IPS DF 6.9 (cell line): ENCODE measurements around the gene IGFALS.

Experiments
- DNase-seq: peaks from one replicate; pipeline ENCODE4 v3.0.0-alpha.2; 2013; ENCODE audit warnings: low read depth, low spot score
- H3K27ac ChIP-seq: one replicate; pipeline ENCODE4 v1.5.1; 2013; ENCODE audit warnings: low read length, control low read depth
- H3K27me3 ChIP-seq: 2 replicates; pipeline ENCODE4 v1.6.1; 2013; ENCODE audit warnings: mild to moderate bottlenecking, low read length; ENCODE audit not compliant: control insufficient read depth, insufficient read depth
- H3K36me3 ChIP-seq: 2 replicates; pipeline ENCODE4 v1.6.1; 2013; ENCODE audit warnings: low read length; ENCODE audit not compliant: control insufficient read depth, insufficient read depth
- H3K4me1 ChIP-seq: 2 replicates; pipeline ENCODE4 v1.6.1; 2013; ENCODE audit warnings: low read length; ENCODE audit not compliant: control insufficient read depth, insufficient read depth
- H3K4me3 ChIP-seq: 2 replicates; pipeline ENCODE4 v1.5.1; 2013; ENCODE audit warnings: mild to moderate bottlenecking, low read length
- H3K9me3 ChIP-seq: 2 replicates; pipeline ENCODE4 v1.6.1; 2013; ENCODE audit warnings: low read length, inconsistent platforms; ENCODE audit not compliant: control insufficient read depth, insufficient read depth
- WGBS: extraction: QIAGEN DNeasy Blood & Tissue Kit; methylation state at CpG from one replicate; pipeline ENCODE4 v1.1.7; 2013; ENCODE audit warnings: mixed read lengths, missing lambda C conversion rate; ENCODE audit not compliant: insufficient read length, insufficient coverage; 5-methylcytosine and 5-hydroxymethylcytosine counted together

IGFALS gene

DNA sequence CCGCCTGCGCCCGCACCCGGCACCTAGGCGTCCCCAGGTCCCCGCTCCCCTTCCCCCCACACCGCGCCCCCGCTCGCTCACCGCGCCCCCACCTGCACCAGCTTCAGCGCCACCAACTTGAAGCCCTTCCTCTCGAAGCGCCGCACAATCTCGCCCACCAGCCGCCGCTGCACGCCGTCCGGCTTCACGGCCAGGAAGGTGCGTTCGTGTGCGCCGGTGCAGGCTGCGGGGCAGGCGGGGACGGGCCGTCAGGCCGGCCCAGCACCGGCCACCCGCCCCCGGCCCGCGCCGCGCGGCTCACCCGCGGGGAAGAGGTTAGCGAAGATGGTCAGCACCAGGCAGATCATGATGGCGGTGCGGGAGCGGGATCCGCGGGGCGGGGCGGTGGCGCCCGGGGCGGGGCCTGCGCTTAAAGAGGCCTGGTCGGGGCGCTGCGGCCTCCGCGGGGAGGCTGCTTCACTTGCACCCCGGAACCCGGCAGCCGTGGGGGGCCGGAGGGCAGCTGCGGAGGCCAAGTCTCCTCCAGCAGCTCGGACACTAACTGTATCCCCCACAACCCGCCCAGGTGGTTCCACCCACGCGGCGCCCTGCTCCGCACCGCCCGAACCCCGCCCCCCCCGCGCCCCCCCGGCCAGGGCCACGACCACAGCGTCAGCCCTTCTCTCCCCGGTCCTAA lies 22.2 kb downstream of the IGFALS start, which contains the start of gene NME3:
Gene NME3 (minus strand): TSS at position 356 of the 676 bp plus-strand sequence. CDS start 9 bp downstream, at position 347.
- Histone ChIP-seq H3K9me3 (no peaks in the 10 kb centered on the region), H3K4me3 (peak within 1 kb of the TSS; percentile 71), H3K4me1 (peaks cover 2% of the 10 kb centered on the region), H3K27me3 (no peaks in the 10 kb centered on the region), H3K36me3 (peaks cover 27% of the 10 kb centered on the region), H3K27ac (no peak within 1 kb of the TSS)
- DNase-seq: no peak
- no CpG with 5 or more reads among the region's 79 CpGs for WGBS

DNA sequence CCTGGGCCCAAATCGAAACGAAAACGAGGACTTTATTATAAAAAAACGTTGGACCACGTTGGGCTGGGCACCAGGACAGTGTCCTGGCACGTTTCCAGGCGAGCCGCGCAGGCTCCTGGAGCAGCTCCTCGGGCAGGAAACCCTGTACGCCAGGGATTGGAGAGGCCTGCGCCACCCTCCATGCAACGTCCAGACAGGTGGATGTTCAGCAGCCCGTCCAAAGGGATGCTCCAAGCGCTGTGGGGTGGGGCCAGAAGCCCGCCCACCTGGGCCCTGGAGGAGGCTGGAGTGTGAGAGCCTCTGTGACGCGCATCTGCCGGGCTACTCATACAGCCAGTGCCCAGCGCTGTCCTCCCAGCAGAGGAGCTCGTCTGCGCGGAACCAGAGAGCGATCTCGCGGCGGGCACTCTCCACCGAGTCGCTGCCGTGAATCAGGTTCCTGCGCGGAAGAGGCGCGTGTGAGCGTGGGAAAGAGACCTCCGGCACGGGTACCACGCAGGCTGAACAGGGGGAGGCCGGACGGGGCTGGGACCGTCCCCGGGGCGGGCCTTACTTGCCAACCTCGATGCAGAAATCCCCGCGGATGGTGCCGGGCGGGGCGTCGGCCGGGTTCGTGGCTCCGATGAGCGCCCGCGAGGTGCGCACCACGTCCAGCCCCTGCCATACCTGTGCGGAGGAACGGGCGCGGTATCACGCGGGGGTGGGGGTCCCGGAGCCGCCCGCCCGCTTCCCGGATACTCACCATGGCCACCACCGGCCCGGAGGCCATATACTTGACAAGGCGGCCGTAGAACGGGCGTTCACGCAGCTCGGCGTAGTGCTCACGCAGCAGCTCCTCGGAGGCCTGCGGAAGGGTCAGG lies 22.9 kb downstream of the IGFALS start:
- Histone ChIP-seq H3K27me3 (no peaks in the 10 kb centered on the region), H3K4me3 (peak overlapping the region; percentile 71), H3K4me1 (peaks cover 2% of the 10 kb centered on the region), H3K27ac (no peak overlapping the region), H3K36me3 (peaks cover 27% of the 10 kb centered on the region), H3K9me3 (no peaks in the 10 kb centered on the region)
- DNase-seq: no peak
- no CpG with 5 or more reads among the region's 81 CpGs for WGBS

DNA sequence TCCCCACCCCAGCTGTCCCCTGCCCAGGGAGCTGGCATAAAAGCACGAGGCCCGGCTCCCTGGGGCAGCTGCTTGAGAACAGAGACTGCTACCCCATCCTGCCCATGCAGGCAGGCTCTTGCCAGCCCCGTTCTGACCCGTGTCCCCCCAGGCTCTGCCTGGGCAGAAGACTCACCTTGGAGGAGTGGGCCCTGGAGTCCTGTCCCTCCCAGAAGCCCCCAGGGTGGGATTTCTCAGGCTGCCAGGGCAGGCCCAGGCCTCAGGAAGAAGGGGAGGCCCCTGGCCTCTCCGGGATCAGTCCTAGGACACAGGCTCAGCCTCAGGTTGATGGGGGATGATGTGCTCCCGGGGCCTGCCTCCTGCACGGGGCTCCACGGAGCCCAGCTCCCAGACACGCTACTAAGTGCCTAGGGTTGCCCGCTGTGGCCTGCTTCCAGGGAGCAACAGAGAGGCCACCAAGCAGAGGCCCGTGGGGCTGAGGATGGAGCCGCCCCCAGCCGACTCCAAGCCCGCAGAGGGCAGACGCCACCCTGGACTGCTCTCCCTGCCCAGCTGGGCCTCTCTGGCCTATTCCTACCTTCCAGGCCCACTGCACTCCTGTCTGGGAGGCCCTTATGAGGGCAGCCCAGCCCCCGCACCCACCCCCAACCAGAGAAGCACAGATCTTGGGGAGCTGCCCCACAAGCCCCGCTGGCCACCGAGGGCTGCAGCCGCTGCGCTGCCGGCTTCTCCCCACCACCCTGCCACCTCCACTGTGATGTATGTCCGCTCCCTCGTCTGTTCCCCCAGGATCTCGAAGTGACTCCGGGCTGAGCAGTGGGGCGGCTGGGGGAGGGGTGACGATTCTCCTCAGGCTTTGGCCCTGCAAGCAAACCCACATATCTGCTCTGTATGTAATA lies 23.9 kb downstream of the IGFALS start:
- Histone ChIP-seq H3K27me3 (no peaks in the 10 kb centered on the region), H3K9me3 (no peaks in the 10 kb centered on the region), H3K36me3 (peaks cover 24% of the 10 kb centered on the region), H3K4me1 (peaks cover 2% of the 10 kb centered on the region), H3K4me3 (no peak overlapping the region), H3K27ac (no peak overlapping the region)
- DNase-seq: no peak
- WGBS: no CpG with 5 or more reads among the region's 27 CpGs

DNA sequence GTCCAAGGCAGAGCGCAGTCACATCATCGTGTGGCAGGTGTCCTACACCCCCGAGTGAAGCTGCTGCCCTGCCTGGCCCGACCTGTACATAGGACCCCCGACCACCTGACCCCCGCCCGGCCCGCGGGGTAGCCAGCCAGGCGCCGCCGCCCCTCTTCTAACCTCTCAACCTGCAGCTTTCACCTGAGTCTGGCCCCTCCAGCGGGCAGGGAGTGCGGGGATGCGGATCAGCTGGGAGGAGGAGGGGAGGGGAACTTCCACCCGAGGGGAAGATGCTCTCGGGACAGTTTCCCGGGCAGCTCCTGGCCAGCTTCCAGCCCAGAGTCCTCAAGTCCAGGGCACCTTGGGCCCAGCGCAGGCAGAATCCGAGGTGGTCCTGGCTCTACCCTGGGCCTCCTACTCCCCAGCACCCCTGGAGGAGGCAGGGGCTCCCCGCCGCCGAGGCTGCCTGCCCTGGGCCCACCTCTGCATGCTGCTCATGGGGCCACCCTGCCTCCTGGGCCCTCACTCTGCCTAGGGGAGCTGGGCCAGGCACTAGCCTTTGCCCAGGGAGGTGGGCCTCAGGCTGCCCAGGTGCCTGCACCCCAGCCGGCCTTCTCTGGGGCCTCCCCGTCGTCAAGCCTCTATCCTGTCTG lies 24.6 kb downstream of the IGFALS start:
- Histone ChIP-seq H3K27ac (no peak overlapping the region), H3K4me1 (peaks cover 3% of the 10 kb centered on the region; the same call in 1 of the 2 replicates), H3K4me3 (no peak overlapping the region), H3K36me3 (peaks cover 24% of the 10 kb centered on the region), H3K9me3 (no peaks in the 10 kb centered on the region), H3K27me3 (no peaks in the 10 kb centered on the region)
- no peak for DNase-seq
- WGBS: no CpG with 5 or more reads among the region's 26 CpGs

DNA sequence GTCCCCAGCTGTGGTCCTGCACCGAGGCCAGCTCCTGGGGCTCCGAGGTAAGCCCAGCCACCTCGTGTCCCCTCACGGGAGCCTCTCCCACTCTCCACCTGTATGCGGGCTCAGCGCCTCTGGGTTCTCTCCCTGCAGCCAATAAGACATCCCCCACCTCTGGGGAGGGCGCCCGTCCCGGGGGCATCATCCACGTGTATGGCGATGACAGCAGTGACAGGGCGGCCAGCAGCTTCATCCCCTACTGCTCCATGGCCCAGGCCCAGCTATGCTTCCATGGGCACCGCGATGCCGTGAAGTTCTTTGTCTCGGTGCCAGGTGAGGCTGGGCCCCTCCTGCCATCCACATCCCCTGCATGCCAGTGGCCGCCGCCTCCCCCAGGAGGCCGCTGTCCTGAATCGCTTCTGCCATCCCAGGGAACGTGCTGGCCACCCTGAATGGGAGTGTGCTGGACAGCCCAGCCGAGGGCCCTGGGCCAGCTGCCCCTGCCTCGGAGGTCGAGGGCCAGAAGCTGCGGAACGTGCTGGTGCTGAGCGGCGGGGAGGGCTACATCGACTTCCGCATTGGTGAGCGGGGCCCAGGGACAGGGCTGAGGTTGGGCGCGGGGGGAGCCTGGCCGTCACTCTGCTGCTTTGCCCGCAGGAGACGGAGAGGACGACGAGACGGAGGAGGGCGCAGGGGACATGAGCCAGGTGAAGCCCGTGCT lies 25.3 kb downstream of the IGFALS start:
- Histone ChIP-seq H3K9me3 (no peaks in the 10 kb centered on the region), H3K27me3 (no peaks in the 10 kb centered on the region), H3K4me3 (no peak overlapping the region), H3K27ac (no peak overlapping the region), H3K36me3 (peaks cover 24% of the 10 kb centered on the region), H3K4me1 (peaks cover 3% of the 10 kb centered on the region; the same call in 1 of the 2 replicates)
- WGBS: no CpG with 5 or more reads among the region's 41 CpGs
- DNase-seq: no peak

DNA sequence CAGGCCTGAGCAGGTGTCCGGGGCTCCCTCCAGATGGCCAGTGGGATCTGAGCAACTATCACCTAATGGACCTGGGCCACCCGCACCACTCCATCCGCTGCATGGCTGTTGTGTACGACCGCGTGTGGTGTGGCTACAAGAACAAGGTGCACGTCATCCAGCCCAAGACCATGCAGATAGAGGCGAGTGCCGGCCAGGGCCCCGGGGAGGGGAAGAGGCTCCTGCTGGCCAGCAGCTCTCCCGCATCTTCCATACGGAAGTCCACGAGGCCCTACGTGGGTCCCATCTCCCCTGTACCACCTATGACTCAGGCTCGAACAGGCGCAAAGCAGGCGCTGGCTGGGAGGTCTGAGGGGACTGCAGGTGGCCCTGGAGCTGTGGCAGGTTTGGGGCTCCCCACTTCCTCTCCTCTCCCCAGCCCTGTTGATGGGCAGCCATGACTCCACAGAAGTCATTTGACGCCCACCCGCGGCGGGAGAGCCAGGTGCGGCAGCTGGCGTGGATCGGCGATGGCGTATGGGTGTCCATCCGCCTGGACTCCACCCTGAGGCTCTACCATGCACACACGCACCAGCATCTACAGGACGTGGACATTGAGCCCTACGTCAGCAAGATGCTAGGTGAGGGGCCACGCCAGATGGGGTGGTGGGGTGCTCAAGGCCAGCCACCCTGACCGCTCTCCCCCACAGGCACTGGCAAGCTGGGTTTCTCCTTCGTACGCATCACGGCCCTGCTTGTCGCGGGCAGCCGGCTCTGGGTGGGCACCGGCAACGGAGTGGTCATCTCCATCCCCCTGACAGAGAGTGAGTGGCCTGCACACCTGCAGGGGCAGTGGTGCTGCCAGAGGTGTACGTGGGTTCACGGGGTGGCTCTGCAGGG lies 26.1 kb downstream of the IGFALS start:
- Histone ChIP-seq H3K27ac (no peak overlapping the region), H3K27me3 (no peaks in the 10 kb centered on the region), H3K9me3 (no peaks in the 10 kb centered on the region), H3K4me3 (no peak overlapping the region), H3K4me1 (peaks cover 4% of the 10 kb centered on the region; the same call in 1 of the 2 replicates), H3K36me3 (peaks cover 24% of the 10 kb centered on the region)
- WGBS: no CpG with 5 or more reads among the region's 42 CpGs
- DNase-seq: no peak

DNA sequence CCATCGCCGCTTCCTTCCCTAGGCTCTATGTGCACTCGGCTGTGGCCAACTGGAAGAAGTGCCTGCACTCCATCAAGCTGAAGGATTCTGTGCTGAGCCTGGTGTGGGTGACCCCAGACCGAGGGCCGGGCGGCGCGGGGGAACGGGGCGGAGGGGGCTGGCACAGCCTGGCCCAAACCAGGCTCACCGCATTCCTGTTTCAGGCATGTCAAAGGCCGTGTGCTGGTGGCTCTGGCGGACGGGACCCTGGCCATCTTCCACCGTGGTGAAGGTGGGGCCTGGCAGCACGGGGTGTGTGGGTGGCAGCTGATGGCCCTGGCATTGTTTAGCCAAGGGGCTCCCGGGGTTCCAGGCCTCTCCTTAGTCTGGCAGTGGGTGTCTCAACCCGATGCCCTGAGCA lies 26.8 kb downstream of the IGFALS start:
- WGBS: no CpG with 5 or more reads among the region's 18 CpGs
- H3K36me3 ChIP-seq: peaks cover 27% of the 10 kb centered on the region
- no peak overlapping the region for H3K4me3 ChIP-seq
- H3K27me3 ChIP-seq: no peaks in the 10 kb centered on the region
- H3K27ac ChIP-seq: no peak overlapping the region
- DNase-seq: no peak
- peaks cover 4% of the 10 kb centered on the region; the same call in 1 of the 2 replicates for H3K4me1 ChIP-seq
- no peaks in the 10 kb centered on the region for H3K9me3 ChIP-seq

DNA sequence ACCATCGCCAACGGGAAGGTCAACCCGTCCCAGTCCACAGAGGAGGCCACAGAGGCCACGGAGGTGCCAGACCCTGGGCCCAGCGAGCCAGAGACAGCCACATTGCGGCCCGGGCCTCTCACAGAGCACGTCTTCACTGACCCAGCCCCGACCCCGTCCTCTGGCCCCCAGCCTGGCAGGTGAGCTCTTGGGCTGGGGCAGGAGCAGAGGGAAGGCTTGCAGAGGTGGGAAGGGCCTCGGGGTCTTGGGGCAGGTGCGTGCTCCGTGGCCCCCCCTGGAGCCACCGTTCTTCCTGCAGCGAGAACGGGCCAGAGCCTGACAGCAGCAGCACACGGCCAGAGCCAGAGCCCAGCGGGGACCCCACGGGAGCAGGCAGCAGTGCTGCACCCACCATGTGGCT lies 27.3 kb downstream of the IGFALS start:
- WGBS: no CpG with 5 or more reads among the region's 19 CpGs
- Histone ChIP-seq H3K27ac (no peak overlapping the region), H3K36me3 (peaks cover 27% of the 10 kb centered on the region), H3K9me3 (no peaks in the 10 kb centered on the region), H3K27me3 (no peaks in the 10 kb centered on the region), H3K4me3 (no peak overlapping the region), H3K4me1 (peaks cover 4% of the 10 kb centered on the region; the same call in 1 of the 2 replicates)
- DNase-seq: no peak

DNA sequence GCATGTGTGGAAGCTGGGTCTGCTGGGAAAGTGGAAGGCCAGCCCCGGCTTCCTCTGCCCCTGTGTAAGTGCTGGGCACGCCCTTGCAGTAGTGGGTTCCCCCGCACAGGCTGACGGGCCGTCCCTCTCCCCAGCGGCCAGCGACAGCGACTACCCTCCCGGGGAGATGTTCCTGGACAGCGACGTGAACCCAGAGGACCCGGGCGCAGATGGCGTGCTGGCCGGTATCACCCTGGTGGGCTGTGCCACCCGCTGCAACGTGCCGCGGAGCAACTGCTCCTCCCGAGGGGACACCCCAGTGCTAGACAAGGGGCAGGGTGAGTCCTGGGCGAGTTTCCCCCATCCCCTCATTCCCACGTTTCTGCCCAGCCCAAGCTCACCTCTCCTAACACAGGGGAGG lies 27.7 kb downstream of the IGFALS start:
- Histone ChIP-seq H3K4me3 (no peak overlapping the region), H3K4me1 (peaks cover 4% of the 10 kb centered on the region; the same call in 1 of the 2 replicates), H3K27ac (no peak overlapping the region), H3K27me3 (no peaks in the 10 kb centered on the region), H3K9me3 (no peaks in the 10 kb centered on the region), H3K36me3 (peaks cover 27% of the 10 kb centered on the region)
- WGBS: no CpG with 5 or more reads among the region's 22 CpGs
- no peak for DNase-seq
